HepG2 (cell line): Measurements from ENCODE around the gene RAPGEF5. TPM values are rescaled to one million over a fixed set of nuclear protein-coding genes. Genes with fewer than 3 reads are reported as not detected.

Source experiments
- ATAC-seq: fragments of 200-7000 bp; cut with Tn5 transposase; 3 replicates; pipeline ENCODE4 v1.9.1; 2020; ENCODE audit warnings: mild to moderate bottlenecking, moderate library complexity
- BruUV-seq: library from RNA; stranded (reverse); fragments of 400-500 nt; replicated peaks from 2 replicates; lab custom pipeline; 2021; lab: Mats Ljungman, UMichigan
- CTCF ChIA-PET: fragments of 300-600 bp; formaldehyde crosslinking; extraction: SDS; loops from one replicate; lab custom pipeline; 2021; ENCODE audit warnings: low total read pairs, inconsistent platforms, low intra/inter-chr PET ratio; lab: Yijun Ruan, JAX
- POLR2A ChIA-PET: fragments of 350-600 bp; sonication (Branson Sonifier 250); formaldehyde crosslinking; loops from one replicate; lab custom pipeline; 2020; ENCODE audit warnings: antibody characterized with exemption, inconsistent platforms; lab: Yijun Ruan, JAX
- DNase-seq: peaks from one replicate; pipeline ENCODE4 v3.0.0-alpha.2; 2015; ENCODE audit warnings: low spot score
- FAIRE-seq: peaks from 3 replicates; lab custom pipeline; 2011; peaks lifted over from hg19 to GRCh38; lab: Jason Lieb, UNC
- H2AFZ ChIP-seq: one replicate; pipeline ENCODE4 v1.6.1; 2011; ENCODE audit warnings: low read length, inconsistent platforms
- H3K27ac ChIP-seq: fragments of 300-600 bp; 3 replicates; pipeline ENCODE4 v1.8.0; 2011; ENCODE audit warnings: mixed run types, mild to moderate bottlenecking, mixed read lengths, low read length, inconsistent platforms; ENCODE audit not compliant: insufficient read depth; ENCODE audit errors: extremely low read length
- H3K27me3 ChIP-seq, 2 experiments: fragments of 200-600 bp in 1 of 2; 2 replicates in 1 of 2; 3 replicates in 1 of 2; pipeline versions ENCODE4 v1.6.0 to v1.8.0; 2011; ENCODE audit warnings: low read length in 2 of 2, mild to moderate bottlenecking in 2 of 2, moderate library complexity in 2 of 2, inconsistent platforms in 1 of 2; ENCODE audit not compliant: insufficient read depth in 2 of 2, control insufficient read depth in 1 of 2
- H3K36me3 ChIP-seq, 2 experiments: fragments of 200-600 bp in 1 of 2; replicated peaks in 1 of 2; 2 replicates in 1 of 2; 3 replicates in 1 of 2; pipeline versions ENCODE4 v1.5.1 to v1.8.0; 2011; ENCODE audit warnings: low read length in 2 of 2, inconsistent platforms in 1 of 2; ENCODE audit not compliant: insufficient read depth in 2 of 2, control insufficient read depth in 1 of 2
- H3K4me1 ChIP-seq: 2 replicates; pipeline ENCODE4 v1.5.1; 2012; ENCODE audit warnings: low read length, inconsistent platforms; ENCODE audit not compliant: insufficient read depth
- H3K4me2 ChIP-seq: 2 replicates; pipeline ENCODE4 v1.6.0; 2011; ENCODE audit warnings: low read depth, low read length, inconsistent platforms
- H3K4me3 ChIP-seq, 3 experiments: fragments of 200-600 bp in 1 of 3; sonication (generic), shearing (Covaris generic) in 1 of 3; replicated peaks in 1 of 3; 2 replicates each; pipeline ENCODE4 v1.5.1; 2011 to 2016; ENCODE audit warnings: low read length in 3 of 3, inconsistent platforms in 2 of 3, low read depth in 2 of 3, mild to moderate bottlenecking in 2 of 3, control low read depth in 1 of 3, mixed read lengths in 1 of 3; ENCODE audit not compliant: insufficient read depth in 1 of 3
- H3K79me2 ChIP-seq: one replicate; pipeline ENCODE4 v1.6.1; 2011; ENCODE audit warnings: low read length, inconsistent platforms; ENCODE audit not compliant: insufficient read depth
- H3K9ac ChIP-seq: 2 replicates; pipeline ENCODE4 v1.6.0; 2011; ENCODE audit warnings: mild to moderate bottlenecking, low read depth, low read length, inconsistent platforms; ENCODE audit not compliant: insufficient read depth
- H3K9me3 ChIP-seq: 2 replicates; pipeline ENCODE4 v1.5.1; 2012; ENCODE audit warnings: mild to moderate bottlenecking, low read length
- H4K20me1 ChIP-seq: 2 replicates; pipeline ENCODE4 v1.6.0; 2011; ENCODE audit warnings: inconsistent platforms, mild to moderate bottlenecking, low read length, moderate library complexity; ENCODE audit not compliant: insufficient read depth
- CREB1 ChIP-seq, 2 experiments: fragments of 450-650 bp in 1 of 2; IDR thresholded peaks; 2 replicates each; pipeline ENCODE4 v1.6.1; 2016 to 2017; ENCODE audit warnings: control low read depth in 1 of 2, mild to moderate bottlenecking in 1 of 2, missing compliant biosample characterization in 1 of 2, missing genetic modification characterization in 1 of 2
- MAZ ChIP-seq, 2 experiments: sonication (generic) in 1 of 2; formaldehyde crosslinking in 1 of 2; IDR thresholded peaks; 2 replicates each; pipeline versions ENCODE4 v1.5.0 to v1.6.1; 2012 to 2020; ENCODE audit warnings: low read depth in 2 of 2, mild to moderate bottlenecking in 2 of 2, borderline replicate concordance in 1 of 2, improper control_type of control experiment in 1 of 2, low read length in 1 of 2, missing genetic modification reagents in 1 of 2, moderate library complexity in 1 of 2
- NCOA2 ChIP-seq: sonication (generic); formaldehyde crosslinking; IDR thresholded peaks from 2 replicates; pipeline ENCODE4 v1.8.0; 2022; ENCODE audit warnings: inconsistent platforms
- ONECUT2 ChIP-seq: sonication (generic); formaldehyde crosslinking; IDR thresholded peaks from 2 replicates; pipeline ENCODE4 v1.4.0; 2020; ENCODE audit warnings: missing genetic modification reagents
- PAF1 ChIP-seq: IDR thresholded peaks from 2 replicates; pipeline ENCODE4 v1.6.1; 2016; ENCODE audit warnings: missing genetic modification reagents, missing compliant biosample characterization
- RBM22 ChIP-seq: fragments of 200-400 bp; formaldehyde crosslinking; optimal IDR thresholded peaks from 2 replicates; pipeline ENCODE3; 2017; ENCODE audit warnings: mild to moderate bottlenecking, low read length, moderate library complexity
- WGBS: methylation state at CpG from one replicate; pipeline ENCODE4 v1.1.6; 2017; ENCODE audit warnings: low lambda C conversion rate; 5-methylcytosine and 5-hydroxymethylcytosine counted together
- in situ Hi-C: cut with HindIII; loops from 2 replicates; pipeline ENCODE4 v1.10.0; 2017; ENCODE audit warnings: low pct_unique_long_range_greater_than_20kb; ENCODE audit not compliant: extremely low pct_ligation_motif_present
- intact Hi-C: fragments of 100-400 bp; cut with micrococcal nuclease; formaldehyde crosslinking; loops from one replicate; pipeline ENCODE4 v1.10.0; 2022; ENCODE audit not compliant: unreplicated experiment
- polyA plus RNA-seq, 8 experiments: library from polyadenylated mRNA; depleted of rRNA in 3 of 8; stranded (reverse) in 7 of 8; unstranded in 1 of 8; fragments of >200 nt; fragmentation: Illumina TruSeq in 4 of 8; extraction: Trizol in 4 of 8; gene quantifications; 2 replicates each; pipeline versions ENCODE4 v1.2.1 to v1.2.3, GENCODE V29; 2011 to 2016; ENCODE audit warnings: low read depth in 4 of 8, missing spikeins in 1 of 8, mixed read lengths in 1 of 8; ENCODE audit not compliant: insufficient read depth in 1 of 8
- total RNA-seq, 5 experiments: library from RNA; depleted of rRNA; stranded (reverse); fragments of >200 nt; fragmentation: Illumina TruSeq; extraction: Trizol; gene quantifications; 2 replicates each; pipeline ENCODE4 v1.2.3, GENCODE V29; 2016; ENCODE audit warnings: low read depth in 1 of 5

The RAPGEF5 gene
- total and polyA plus RNA-seq, 2 of the 13 experiments (the other 11 are each of a cell fraction or from before 2014, with no cell fraction given), result 17.1 to 23.4 TPM

- peaks cover 15% of the 10 kb centered on the region for H3K4me1 ChIP-seq
- H3K79me2 ChIP-seq, result peaks cover 53% of the 10 kb centered on the region
- no peak overlapping the region for H3K9ac ChIP-seq
- BruUV-seq, result no TSS peak
- no peak overlapping the region for H3K4me2 ChIP-seq
- no peak overlapping the region for H3K4me3 ChIP-seq
- H2AFZ ChIP-seq, result no peak overlapping the region
- no peak for TF ChIP-seq NCOA2
- no peak for TF ChIP-seq CREB1 (IDR thresholded peaks at IDR 0.05)
- no peak for TF ChIP-seq CREB1 (CRISPR knock-in tag; IDR thresholded peaks at IDR 0.05)
- peak; percentile 36 for TF ChIP-seq RBM22
- TF ChIP-seq ONECUT2, result no peak
- TF ChIP-seq PAF1 (CRISPR knock-in tag), result no peak
- H3K36me3 ChIP-seq, result peaks cover 2 to 25% of the 10 kb centered on the region in 2 experiments
- no peaks in the 10 kb centered on the region for H3K9me3 ChIP-seq
- ChIA-PET POLR2A (no interaction called here), CTCF (no interaction called here)
- WGBS, result 84% methylated on average over 7 of the region's 7 CpGs
- FAIRE-seq (no peak), ATAC-seq (no peak), DNase-seq (no peak)
- intact Hi-C loops (loop anchor here (10.0 kb wide), 1 partner anchor 135 kb away; no protein-coding TSS in a partner anchor), in situ Hi-C loops (no loop called here)
- no peaks in the 10 kb centered on the region for H3K27me3 ChIP-seq
- H3K27ac ChIP-seq, result no peak overlapping the region
- peaks cover 62% of the 10 kb centered on the region for H4K20me1 ChIP-seq
Observed at GRCh38 chr7:22319424-22320403, 37.2 kb downstream of the RAPGEF5 start.

DNA sequence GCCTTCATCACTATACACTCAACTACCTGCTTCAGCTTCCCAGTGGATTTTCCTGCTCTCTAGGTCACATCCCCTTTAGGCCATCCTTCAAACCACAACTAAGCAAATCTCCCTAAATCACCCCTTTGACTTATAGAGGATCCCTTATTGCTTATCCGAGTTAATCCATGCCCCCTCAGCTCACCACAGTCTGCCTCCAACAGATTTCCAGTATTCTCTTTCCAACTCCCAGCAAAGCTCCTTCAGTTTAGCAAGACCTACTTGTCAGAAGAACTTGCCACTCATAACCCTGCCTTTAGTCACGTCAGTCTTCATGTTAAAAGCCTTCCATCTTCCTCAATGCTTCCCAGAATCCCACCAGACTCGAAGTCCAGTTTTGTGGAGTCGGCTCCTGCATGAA, 38.6 kb downstream of the RAPGEF5 start:
- DNase-seq, result no peak
- peak; percentile 34 for TF ChIP-seq RBM22
- TF ChIP-seq MAZ (IDR thresholded peaks at IDR 0.05; ENCODE audit: borderline replicate concordance, low read depth, low read length), result no peak
- no peak for TF ChIP-seq MAZ (CRISPR knock-in tag; IDR thresholded peaks at IDR 0.05; ENCODE audit: low read depth)
- Histone ChIP-seq H3K36me3 (peaks cover 3 to 39% of the 10 kb centered on the region in 2 experiments), H3K4me3 (no peak overlapping the region), H2AFZ (no peak overlapping the region), H3K4me2 (no peak overlapping the region), H3K79me2 (peaks cover 41% of the 10 kb centered on the region), H3K27ac (no peak overlapping the region), H3K4me1 (peaks cover 10% of the 10 kb centered on the region), H3K9ac (no peak overlapping the region), H4K20me1 (peaks cover 53% of the 10 kb centered on the region), H3K27me3 (no peaks in the 10 kb centered on the region), H3K9me3 (no peaks in the 10 kb centered on the region)
- ATAC-seq, result no peak
- ChIA-PET CTCF (no interaction called here), POLR2A (no interaction called here)
- 96% methylated on average over 4 of the region's 4 CpGs for WGBS
- FAIRE-seq, result no peak
- intact Hi-C loops, result no loop called here
- in situ Hi-C loops, result no loop called here
- BruUV-seq, result no TSS peak
